ENCODE results near the gene PMPCB. TPM values are rescaled to one million over a fixed set of nuclear protein-coding genes. Genes with fewer than 3 reads are reported as not detected.

The PMPCB gene
- total RNA-seq, 1 donor from 2014 or later, result 35.5 TPM

DNA sequence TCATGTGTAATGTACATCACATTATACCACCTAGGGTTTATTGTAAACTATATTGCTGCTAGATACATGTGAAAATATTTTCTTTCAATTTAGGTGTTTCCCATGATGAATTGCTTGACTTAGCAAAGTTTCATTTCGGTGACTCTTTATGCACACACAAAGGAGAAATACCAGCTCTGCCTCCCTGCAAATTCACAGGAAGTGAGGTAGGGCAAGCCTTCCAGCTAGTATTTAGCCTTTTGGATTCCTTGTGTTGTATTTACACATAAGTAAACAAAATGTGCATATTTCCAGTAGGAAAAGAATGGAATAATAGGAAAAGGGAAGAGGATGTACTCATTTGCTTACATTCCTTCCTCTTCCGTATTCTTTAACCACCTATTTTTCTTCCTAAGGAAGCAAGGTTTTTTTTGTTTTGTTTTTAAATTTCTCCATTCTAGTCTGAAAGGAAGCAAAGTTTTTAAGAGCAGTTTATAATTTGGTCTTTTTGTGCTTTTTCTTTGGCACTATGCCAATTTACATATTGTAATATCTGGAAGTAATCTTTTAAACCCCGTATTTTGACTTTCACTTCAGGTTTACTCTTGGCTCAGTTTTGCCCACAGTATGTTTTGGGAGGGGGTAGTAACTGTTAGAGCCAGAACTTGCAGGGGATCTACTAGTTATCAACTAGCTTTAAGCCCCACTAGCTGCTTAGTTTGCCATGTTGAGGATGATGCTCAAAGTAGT is 10.4 kb downstream of the PMPCB start:
- TF ChIP-seq CTCF (IDR thresholded peaks at IDR 0.05), result no peak
- Histone ChIP-seq H3K4me1 (no peaks in the 10 kb centered on the region), H3K27ac (no peak overlapping the region), H3K36me3 (peaks cover 87 to 98% of the 10 kb centered on the region in 2 donors), H3K4me3 (no peak overlapping the region), H3K9me3 (no peaks in the 10 kb centered on the region), H3K27me3 (no peaks in the 10 kb centered on the region)
- DNase-seq (ENCODE audit: low spot score in 2 of 2), result no peak
- intact Hi-C loops (cut with DNase I), result no loop called here

- no peaks in the 10 kb centered on the region for H3K9me3 ChIP-seq
These were observed 17.6 kb downstream of the PMPCB start for GRCh38 chr7:103314852-103315251.

GRCh38 chr7:103316380-103316941 is 19.2 kb downstream of the PMPCB start:
- H3K4me1 ChIP-seq, result no peaks in the 10 kb centered on the region
- no peak for TF ChIP-seq CTCF (IDR thresholded peaks at IDR 0.05)
- intact Hi-C loops (cut with DNase I), result no loop called here
- no peak overlapping the region for H3K4me3 ChIP-seq
- no peaks in the 10 kb centered on the region for H3K9me3 ChIP-seq
- peaks cover 75 to 98% of the 10 kb centered on the region in 2 donors for H3K36me3 ChIP-seq
- H3K27ac ChIP-seq, result no peak overlapping the region
- DNase-seq (ENCODE audit: low spot score in 2 of 2), result no peak
- no peaks in the 10 kb centered on the region for H3K27me3 ChIP-seq

More at GRCh38 chr7:103314852-103315251, 17.6 kb downstream of the PMPCB start:
- Histone ChIP-seq H3K27ac (no peak overlapping the region), H3K4me3 (no peak overlapping the region), H3K36me3 (peaks cover 74 to 98% of the 10 kb centered on the region in 2 donors), H3K27me3 (no peaks in the 10 kb centered on the region), H3K4me1 (no peaks in the 10 kb centered on the region)
- intact Hi-C loops (cut with DNase I), result no loop called here
- TF ChIP-seq CTCF (IDR thresholded peaks at IDR 0.05), result no peak
- DNase-seq (ENCODE audit: low spot score in 2 of 2), result no peak

DNA sequence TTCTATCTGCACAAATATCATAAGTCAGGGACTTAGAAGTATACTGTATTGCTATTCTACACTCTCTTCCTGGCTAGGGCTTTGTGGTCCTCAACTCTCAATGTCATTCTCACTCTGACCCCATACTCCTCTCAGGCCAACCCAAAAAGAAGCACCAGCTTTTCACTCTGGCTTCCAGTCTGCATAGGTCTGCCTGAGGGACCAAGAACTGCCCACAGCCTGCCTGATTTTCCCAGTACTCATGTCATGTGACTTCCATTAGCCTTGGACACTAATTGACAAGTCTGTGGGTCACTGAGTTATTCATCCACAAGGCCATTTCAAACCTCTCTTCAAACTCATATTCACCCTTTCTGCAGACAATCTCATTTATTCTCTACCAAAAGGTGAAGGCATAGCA is 19.8 kb downstream of the PMPCB start:
- Histone ChIP-seq H3K4me1 (no peaks in the 10 kb centered on the region), H3K36me3 (peaks cover 75 to 98% of the 10 kb centered on the region in 2 donors), H3K27ac (no peak overlapping the region), H3K4me3 (no peak overlapping the region), H3K9me3 (no peaks in the 10 kb centered on the region), H3K27me3 (no peaks in the 10 kb centered on the region)
- no peak for DNase-seq (ENCODE audit: low spot score in 2 of 2)
- no peak for TF ChIP-seq CTCF (IDR thresholded peaks at IDR 0.05)
- intact Hi-C loops (cut with DNase I), result no loop called here

- peaks cover 50 to 72% of the 10 kb centered on the region in 2 donors for H3K36me3 ChIP-seq
- DNase-seq (ENCODE audit: low spot score in 2 of 2), result no peak
- no peaks in the 10 kb centered on the region for H3K27me3 ChIP-seq
- intact Hi-C loops (cut with DNase I), result no loop called here
- H3K9me3 ChIP-seq, result no peaks in the 10 kb centered on the region
- no peak overlapping the region for H3K4me3 ChIP-seq
- no peaks in the 10 kb centered on the region for H3K4me1 ChIP-seq
- no peak for TF ChIP-seq CTCF (IDR thresholded peaks at IDR 0.05)
- H3K27ac ChIP-seq, result no peak overlapping the region
These were observed 28.5 kb downstream of the PMPCB start for GRCh38 chr7:103325744-103326143.
